Stimulated activated CD4-positive, alpha-beta T cell treated with anti-CD3 and anti-CD28 coated beads, Interleukin-15, amount 100 ng/mL, for 48 hours (primary cell): ENCODE results near the gene BANF2.
"Not testable (repeated sequence)": the region's sequence is repeated elsewhere in the genome, so short reads cannot be mapped to it uniquely, and the experiment has no call there.

Experiments
- DNase-seq, 2 donors: peaks; one replicate each; pipeline ENCODE4 v3.0.0-alpha.2; 2020; ENCODE audit warnings: low read depth in 2 of 2

The BANF2 gene

GRCh38 chr20:17762873-17763557, 63.2 kb downstream of the BANF2 start:
- DNase-seq = no peak

- DNase-seq = no peak
Observed at GRCh38 chr20:17765017-17765416, 65.3 kb downstream of the BANF2 start.

GRCh38 chr20:17765584-17765983, 65.8 kb downstream of the BANF2 start:
- DNase-seq = no peak

GRCh38 chr20:17766226-17766625, 66.5 kb downstream of the BANF2 start:
- no peak for DNase-seq

GRCh38 chr20:17767624-17768023, 67.9 kb downstream of the BANF2 start:
- no peak for DNase-seq

GRCh38 chr20:17768271-17768670, 68.5 kb downstream of the BANF2 start:
- no peak for DNase-seq

- not testable (repeated sequence) for DNase-seq
Observed at GRCh38 chr20:17769716-17770115, 70.0 kb downstream of the BANF2 start.

GRCh38 chr20:17771206-17772004, 71.6 kb downstream of the BANF2 start:
- DNase-seq = no peak

- DNase-seq = no peak
Observed at GRCh38 chr20:17772005-17772343, 72.2 kb downstream of the BANF2 start.

GRCh38 chr20:17773619-17774018, 73.9 kb downstream of the BANF2 start:
- DNase-seq = no peak

- DNase-seq = no peak
Observed at GRCh38 chr20:17775600-17775999, 75.8 kb downstream of the BANF2 start.

GRCh38 chr20:17776551-17776950, 76.8 kb downstream of the BANF2 start:
- no peak for DNase-seq

- DNase-seq = not testable (repeated sequence)
Observed at GRCh38 chr20:17779011-17779410, 79.2 kb downstream of the BANF2 start.

- DNase-seq = no peak
Observed at GRCh38 chr20:17782768-17783167, 83.0 kb downstream of the BANF2 start.

GRCh38 chr20:17783671-17784070, 83.9 kb downstream of the BANF2 start:
- DNase-seq = no peak

- no peak for DNase-seq
Observed at GRCh38 chr20:17785007-17785406, 85.2 kb downstream of the BANF2 start.
